ENCODE measurements around the gene SLC1A1.

Gene SLC1A1

GRCh38 chr9:4514252-4515128 is 24.2 kb downstream of the SLC1A1 start:
- Histone ChIP-seq H3K9me3 (ENCODE audit: severe bottlenecking) (no peaks in the 10 kb centered on the region), H3K4me3 (ENCODE audit: severe bottlenecking) (no peak overlapping the region), H3K36me3 (ENCODE audit: low read depth) (no peaks in the 10 kb centered on the region), H3K27me3 (ENCODE audit: insufficient read depth, poor library complexity, severe bottlenecking) (no peaks in the 10 kb centered on the region), H3K4me1 (ENCODE audit: insufficient read depth, poor library complexity, severe bottlenecking) (no peaks in the 10 kb centered on the region), H3K27ac (ENCODE audit: poor library complexity, severe bottlenecking) (no peak overlapping the region)
- DNase-seq (ENCODE audit: low spot score): no peak
- ATAC-seq (ENCODE audit: low read depth): no peak
- no peak for TF ChIP-seq CTCF (IDR thresholded peaks at IDR 0.05; ENCODE audit: poor library complexity, severe bottlenecking)

GRCh38 chr9:4515958-4516375 is 25.7 kb downstream of the SLC1A1 start:
- H3K36me3 ChIP-seq (ENCODE audit: low read depth): no peaks in the 10 kb centered on the region
- no peak overlapping the region for H3K4me3 ChIP-seq (ENCODE audit: severe bottlenecking)
- no peak overlapping the region for H3K27ac ChIP-seq (ENCODE audit: poor library complexity, severe bottlenecking)
- H3K4me1 ChIP-seq (ENCODE audit: insufficient read depth, poor library complexity, severe bottlenecking): no peaks in the 10 kb centered on the region
- ATAC-seq (ENCODE audit: low read depth) (no peak; the same call in 2 of the 3 replicates), DNase-seq (ENCODE audit: low spot score) (no peak)
- no peak for TF ChIP-seq CTCF (IDR thresholded peaks at IDR 0.05; ENCODE audit: poor library complexity, severe bottlenecking)
- H3K27me3 ChIP-seq (ENCODE audit: insufficient read depth, poor library complexity, severe bottlenecking): no peaks in the 10 kb centered on the region
- no peaks in the 10 kb centered on the region for H3K9me3 ChIP-seq (ENCODE audit: severe bottlenecking)

GRCh38 chr9:4517274-4517673 is 27.0 kb downstream of the SLC1A1 start:
- Histone ChIP-seq H3K4me1 (ENCODE audit: insufficient read depth, poor library complexity, severe bottlenecking) (no peaks in the 10 kb centered on the region), H3K27ac (ENCODE audit: poor library complexity, severe bottlenecking) (no peak overlapping the region), H3K36me3 (ENCODE audit: low read depth) (no peaks in the 10 kb centered on the region), H3K4me3 (ENCODE audit: severe bottlenecking) (no peak overlapping the region), H3K27me3 (ENCODE audit: insufficient read depth, poor library complexity, severe bottlenecking) (no peaks in the 10 kb centered on the region), H3K9me3 (ENCODE audit: severe bottlenecking) (no peaks in the 10 kb centered on the region)
- DNase-seq (ENCODE audit: low spot score) (no peak), ATAC-seq (ENCODE audit: low read depth) (no peak)
- TF ChIP-seq CTCF (IDR thresholded peaks at IDR 0.05; ENCODE audit: poor library complexity, severe bottlenecking): no peak

GRCh38 chr9:4519604-4520003 is 29.3 kb downstream of the SLC1A1 start:
- Histone ChIP-seq H3K9me3 (ENCODE audit: severe bottlenecking) (no peaks in the 10 kb centered on the region), H3K4me3 (ENCODE audit: severe bottlenecking) (no peak overlapping the region), H3K36me3 (ENCODE audit: low read depth) (no peaks in the 10 kb centered on the region), H3K27ac (ENCODE audit: poor library complexity, severe bottlenecking) (no peak overlapping the region), H3K4me1 (ENCODE audit: insufficient read depth, poor library complexity, severe bottlenecking) (no peaks in the 10 kb centered on the region), H3K27me3 (ENCODE audit: insufficient read depth, poor library complexity, severe bottlenecking) (no peaks in the 10 kb centered on the region)
- no peak for TF ChIP-seq CTCF (IDR thresholded peaks at IDR 0.05; ENCODE audit: poor library complexity, severe bottlenecking)
- ATAC-seq (ENCODE audit: low read depth): no peak
- DNase-seq (ENCODE audit: low spot score): no peak

- H3K36me3 ChIP-seq (ENCODE audit: low read depth): no peaks in the 10 kb centered on the region
- H3K27ac ChIP-seq (ENCODE audit: poor library complexity, severe bottlenecking): no peak overlapping the region
- no peak overlapping the region for H3K4me3 ChIP-seq (ENCODE audit: severe bottlenecking)
- ATAC-seq (ENCODE audit: low read depth): no peak
- H3K4me1 ChIP-seq (ENCODE audit: insufficient read depth, poor library complexity, severe bottlenecking): no peaks in the 10 kb centered on the region
- no peak for DNase-seq (ENCODE audit: low spot score)
- TF ChIP-seq CTCF (IDR thresholded peaks at IDR 0.05; ENCODE audit: poor library complexity, severe bottlenecking): no peak
- no peaks in the 10 kb centered on the region for H3K9me3 ChIP-seq (ENCODE audit: severe bottlenecking)
- H3K27me3 ChIP-seq (ENCODE audit: insufficient read depth, poor library complexity, severe bottlenecking): no peaks in the 10 kb centered on the region
Observed at GRCh38 chr9:4520055-4520454, 29.8 kb downstream of the SLC1A1 start.
